ENCODE data around the gene CCDC50.

Gene CCDC50

DNA sequence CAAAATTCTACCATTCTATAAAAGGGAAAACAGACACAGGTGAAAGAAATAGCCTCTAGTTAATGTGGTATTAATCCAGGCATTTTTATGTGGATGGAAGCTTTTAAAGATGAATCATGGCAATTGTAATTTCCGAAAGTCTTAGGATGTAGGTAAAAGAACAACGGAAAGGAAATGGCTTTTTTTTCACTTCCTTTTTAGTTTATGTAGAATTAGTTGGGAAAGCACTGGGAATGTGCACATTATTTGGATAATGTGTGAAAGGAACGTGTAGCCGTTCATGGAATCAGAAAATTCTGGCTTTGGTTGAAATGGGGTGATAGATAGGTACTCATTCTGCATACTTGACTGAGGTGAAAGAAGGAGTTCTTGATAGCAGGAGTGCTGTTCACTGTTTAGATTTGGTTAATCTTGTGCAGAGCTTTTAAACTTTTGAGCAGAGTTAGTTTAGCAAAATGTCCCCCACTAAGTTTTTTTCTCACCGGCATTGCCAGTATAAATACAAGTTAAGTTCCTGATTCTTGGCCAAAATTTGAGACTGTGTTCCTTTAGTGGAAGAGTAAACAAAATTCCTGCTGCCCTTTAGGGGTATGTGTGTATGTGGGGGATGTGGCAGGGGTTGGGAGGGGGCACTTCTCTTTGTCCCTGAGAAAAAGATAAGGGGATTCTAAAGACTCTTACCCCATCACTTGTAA lies 21.3 kb downstream of the CCDC50 start:
- no peak for DNase-seq

DNA sequence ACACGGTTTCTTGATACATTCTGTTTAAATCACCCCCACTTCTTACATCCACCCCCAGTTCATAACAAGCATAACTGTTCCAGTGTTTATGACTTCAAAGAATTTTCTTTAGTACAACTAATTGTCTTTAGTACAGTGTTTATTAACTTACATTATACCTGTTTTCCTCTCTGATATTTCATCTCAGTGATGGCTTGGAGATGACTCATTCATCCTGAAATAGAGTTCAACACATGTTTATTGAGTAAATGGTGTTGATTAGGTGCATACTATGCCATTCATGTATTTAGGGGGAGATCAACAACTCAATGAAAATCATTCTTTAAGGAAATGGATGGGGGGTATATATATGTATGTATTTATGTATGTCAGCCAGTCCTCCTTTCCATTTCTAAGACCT lies 22.8 kb downstream of the CCDC50 start:
- DNase-seq = no peak

DNA sequence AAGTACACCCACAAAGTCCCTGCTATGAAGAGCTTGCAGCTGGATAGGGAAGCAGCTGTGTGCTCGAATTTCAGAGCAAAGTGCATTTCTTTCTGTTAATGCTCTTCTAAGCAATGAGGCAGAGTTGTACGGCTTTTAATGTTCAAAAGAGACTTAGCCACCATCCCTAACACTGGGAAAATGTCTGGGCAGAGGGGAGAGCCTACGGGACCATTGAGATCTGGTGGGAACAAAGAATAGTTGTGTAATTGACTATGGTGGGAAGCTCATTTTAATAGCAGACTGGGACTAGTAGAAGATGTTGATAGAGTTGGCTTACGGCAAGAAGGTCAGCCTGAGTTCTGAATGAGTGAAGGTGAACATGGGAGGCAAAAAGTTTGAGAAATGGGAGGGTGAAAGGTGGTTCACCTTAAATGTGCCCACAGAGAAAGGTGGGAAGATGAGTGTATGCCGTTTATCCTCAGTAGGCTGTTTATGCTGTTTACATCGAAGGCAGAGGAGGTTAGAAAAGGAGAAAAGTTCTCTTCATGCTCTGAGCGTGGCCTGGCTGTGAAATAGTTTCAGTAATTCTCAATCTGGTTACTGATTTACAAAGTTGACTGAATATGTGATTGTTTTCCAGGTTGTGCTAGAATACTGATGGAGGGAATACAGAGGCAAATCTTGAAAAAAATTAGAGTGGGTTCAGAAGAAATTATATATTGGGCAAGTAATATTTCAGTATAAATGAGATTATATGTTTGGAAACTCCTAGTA lies 24.0 kb downstream of the CCDC50 start:
- peak; percentile 29 for DNase-seq

DNA sequence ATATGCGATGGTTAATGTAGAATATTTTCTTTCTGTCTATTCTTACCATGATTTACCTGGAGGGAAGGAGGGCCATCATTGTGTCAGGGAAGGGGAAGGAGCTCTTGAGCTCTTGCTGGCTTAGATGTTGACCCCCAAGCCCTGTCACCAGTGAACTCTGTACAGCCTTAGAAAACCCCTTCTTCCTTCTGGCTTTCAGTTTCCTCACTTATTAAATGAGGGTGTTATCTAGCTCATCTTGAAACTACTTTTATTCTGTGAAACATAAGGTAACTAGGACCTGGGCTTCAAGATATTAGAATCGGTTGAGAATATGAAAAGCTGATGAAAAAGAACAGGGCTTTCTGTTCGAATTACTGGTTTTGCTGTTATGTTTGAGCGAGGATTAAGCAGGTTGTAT lies 26.2 kb downstream of the CCDC50 start:
- DNase-seq = no peak

DNA sequence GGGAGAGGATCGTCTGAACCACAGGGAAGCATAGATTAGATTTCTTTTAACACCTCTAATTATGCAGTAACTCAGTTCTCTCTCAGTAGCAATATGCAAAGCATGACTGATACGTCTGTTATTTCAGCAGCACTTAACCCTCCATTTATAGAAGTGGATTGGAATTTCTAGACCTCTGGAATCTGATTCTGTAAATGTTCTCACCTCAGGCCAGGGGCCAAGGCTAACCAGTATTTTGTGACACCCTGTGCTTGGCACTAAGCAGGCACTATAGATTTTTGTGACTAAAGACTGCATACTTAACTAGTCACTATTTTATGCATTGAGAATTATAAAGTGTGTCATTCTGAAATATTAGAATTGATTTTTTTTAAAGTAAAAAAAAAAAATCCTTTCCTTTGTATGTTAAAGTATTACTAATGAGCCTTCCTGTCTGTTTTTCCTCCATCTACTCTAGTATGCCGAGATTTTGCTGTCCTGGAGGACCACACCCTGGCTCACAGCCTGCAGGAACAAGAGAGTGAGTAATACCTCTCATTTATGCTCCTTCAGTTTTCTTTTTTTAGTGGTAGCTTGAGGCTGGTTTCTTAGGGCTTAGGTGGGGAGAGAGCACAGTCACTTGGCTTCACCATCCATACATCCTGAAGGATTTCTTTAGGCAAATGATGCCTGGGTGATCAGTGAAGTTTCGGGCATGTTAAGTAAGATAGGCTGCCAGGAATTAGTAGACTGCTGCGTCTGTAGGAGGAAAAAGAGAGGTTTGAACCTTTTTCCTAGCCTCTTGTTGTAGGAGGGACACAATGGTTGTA lies 27.6 kb downstream of the CCDC50 start:
- DNase-seq = no peak

DNA sequence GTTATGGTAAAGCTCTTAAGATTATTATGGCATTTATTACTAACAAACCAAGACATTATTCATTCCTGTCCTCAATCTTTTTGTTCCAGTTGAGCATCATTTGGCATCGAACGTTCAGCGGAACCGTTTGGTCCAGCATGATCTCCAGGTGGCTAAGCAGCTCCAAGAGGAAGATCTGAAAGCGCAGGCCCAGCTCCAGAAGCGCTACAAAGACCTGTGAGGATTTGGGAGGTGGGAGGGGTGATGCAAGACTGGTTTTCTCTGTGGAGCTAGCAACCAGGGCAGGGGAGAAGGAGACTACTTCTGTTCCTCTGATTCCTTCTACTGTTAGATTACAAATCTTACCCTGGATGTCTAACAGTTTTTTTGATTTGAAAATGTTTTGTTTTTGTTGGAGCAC lies 28.7 kb downstream of the CCDC50 start:
- no peak for DNase-seq

DNA sequence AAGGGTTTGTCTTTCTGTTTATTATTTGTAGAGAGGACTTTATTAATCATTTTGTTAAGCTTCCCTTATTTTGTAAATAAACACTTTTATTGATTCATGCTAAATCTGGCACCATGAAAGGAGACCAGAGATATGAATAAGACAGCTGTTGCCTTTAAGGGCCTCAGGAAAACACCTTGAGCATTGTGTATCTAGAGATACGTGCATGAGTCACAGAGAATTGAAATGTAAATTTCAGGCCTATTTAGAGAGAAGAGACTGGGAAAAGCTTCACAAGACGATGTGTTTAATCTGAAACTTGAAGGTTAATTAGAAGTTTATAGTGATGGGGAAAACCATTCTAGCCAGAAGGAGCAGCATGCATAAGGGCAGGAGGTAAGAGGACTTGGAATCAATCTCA lies 29.7 kb downstream of the CCDC50 start:
- no peak for DNase-seq

DNA sequence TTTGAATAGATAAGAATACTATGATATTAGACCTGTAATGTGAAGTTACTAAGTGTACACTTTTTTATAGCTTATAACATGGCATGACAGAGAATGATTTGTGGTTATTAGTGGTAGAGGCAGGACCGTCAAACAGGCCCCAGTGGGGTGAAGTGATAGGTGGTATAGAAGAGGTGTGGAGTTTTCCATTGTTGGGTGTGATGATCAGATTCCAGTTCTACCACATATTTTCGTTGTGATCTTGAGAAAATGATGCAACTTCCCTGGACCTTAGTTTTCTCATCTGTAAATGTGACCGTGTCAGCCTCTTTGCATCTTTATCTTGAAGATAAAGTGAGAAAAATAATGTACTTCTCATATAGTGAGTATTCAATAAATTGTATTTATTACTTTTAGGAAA lies 31.4 kb downstream of the CCDC50 start:
- no peak for DNase-seq

DNA sequence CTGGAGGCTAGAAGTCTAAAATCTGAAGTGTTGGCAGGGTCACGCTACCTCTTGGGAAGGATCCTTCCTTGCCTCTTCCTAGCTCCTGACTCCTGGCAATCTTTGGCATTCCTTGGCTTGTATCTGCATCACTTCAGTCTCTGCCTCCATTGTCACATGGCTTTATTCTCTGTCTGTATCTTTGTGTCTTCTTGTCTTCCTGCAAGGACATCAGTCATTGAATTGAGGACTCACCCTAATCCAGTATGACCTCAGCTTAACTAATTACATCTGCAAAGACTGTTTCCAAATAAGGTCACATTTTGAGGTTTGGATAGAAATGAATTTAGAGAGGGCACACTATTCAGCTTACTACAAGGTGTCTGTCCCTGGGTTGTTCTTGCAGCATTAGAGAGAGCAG lies 32.3 kb downstream of the CCDC50 start:
- DNase-seq = no peak

DNA sequence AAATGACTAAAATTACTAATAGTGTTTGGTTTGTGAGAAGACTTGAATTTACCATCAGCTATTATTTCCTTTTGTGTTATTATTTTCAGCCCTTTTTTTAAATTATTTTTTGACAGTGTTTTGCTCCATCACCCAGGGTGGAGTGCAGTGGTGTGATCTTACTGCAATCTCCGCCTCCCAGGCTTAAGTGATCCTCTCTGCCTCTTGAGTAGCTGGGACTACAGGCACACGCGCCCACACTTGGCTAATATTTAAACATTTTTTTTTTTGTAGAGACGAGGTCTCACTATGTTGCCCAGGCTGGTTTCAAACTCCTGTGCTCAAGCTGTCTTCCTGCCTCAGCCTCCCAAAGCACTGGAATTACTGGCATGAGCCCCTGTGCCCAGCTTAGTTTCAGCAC lies 32.8 kb downstream of the CCDC50 start:
- no peak for DNase-seq

DNA sequence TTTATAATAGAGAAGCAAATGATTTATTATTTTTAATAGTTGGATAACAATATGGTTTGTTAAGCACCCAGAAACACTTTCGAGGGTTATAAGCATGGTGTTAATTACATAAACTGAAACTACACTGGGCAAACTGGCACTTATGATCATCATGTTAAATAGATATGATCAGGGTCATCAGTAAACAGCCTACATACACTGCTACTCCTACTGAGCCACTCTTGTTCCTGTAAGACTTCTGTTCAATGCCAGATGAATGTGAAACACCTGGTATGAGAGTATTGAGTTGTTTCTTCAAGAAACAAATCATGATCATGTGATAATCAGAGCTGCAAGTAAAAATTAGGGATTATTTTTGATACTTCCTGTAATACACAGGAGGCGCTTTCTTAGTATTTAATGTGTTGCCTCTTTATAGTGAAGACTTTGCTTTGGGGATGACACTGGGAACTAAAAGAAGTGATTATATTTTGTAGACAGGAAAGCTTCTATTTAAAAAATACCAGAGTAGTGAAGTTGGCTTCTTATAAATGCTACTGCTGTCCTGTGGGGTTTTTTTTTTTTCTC lies 33.4 kb downstream of the CCDC50 start:
- DNase-seq = no peak

DNA sequence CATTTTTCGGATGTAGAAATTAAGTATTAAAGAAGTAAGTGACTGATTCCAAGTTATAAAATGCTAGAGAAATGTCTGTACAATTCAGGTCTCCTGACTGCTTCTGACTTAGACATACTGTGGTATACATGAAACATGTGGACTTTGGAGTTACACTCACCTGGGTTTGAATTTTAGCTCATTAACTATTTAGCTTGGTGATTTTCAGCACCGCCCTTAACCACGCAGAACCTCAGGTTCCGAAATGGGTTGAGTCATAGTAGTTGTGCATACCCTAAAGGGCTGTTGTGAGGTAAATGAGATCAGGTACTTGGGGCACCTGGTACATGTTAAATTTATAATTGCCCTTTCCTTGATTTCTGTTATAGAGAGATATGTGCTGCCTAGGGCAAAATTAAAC lies 34.0 kb downstream of the CCDC50 start:
- no peak for DNase-seq

DNA sequence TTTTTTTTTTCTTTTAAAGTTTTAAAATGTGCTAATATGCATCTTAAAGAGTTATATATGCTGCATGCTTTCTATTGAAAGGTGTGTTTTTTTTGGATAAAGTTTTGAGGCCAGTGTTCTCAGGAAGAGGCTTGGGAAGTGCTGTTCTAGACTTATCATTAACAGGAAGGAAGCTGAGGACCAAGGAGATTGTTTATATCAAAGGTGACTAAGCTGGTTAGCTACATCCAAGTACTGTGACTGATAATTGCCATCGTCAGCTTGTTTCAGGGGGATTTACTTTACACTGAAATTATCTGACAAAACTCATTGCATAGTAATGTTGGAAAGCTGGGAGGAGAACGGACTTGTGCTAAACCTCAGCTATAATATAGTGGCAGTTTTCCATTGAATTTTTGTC lies 37.5 kb downstream of the CCDC50 start:
- no peak for DNase-seq

DNA sequence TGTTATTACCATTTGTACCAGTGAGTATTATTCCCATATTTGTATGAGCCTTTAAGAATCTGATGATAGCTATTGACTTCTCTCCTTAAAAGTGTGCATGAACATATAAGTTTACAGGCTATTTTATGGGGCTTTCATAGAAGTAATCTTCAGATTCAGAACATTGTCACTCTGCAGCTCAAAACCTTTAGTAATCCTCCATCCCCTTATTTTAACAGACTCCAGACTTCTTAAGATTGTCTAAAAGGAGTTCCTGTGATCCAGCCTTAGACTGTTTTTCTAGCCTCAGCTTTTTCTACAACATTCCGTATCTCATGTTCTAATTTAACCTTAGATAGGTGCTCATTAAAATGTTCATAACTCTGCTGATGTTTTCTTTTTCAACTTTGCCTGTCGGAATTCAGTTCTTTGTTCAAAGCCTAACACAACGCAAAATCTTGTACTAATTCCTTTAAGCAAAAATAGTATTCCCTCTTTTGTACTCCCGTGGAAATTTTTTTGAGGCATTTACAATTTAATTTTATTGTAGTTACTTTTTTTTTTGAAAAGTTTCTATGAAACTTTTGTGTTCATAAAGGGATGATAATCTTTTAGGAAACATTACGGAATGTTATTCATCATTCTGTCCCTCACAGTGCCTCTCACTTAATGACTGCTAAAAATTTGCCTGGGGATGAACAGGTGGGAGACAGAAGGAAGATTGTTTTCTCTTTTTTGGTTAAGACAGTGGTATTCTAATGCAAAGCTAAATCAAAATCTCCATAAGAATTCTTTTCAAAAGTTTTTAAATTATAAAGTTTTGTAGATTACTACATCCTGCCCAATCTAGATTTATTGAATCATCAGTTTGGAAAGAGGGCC lies 39.8 kb downstream of the CCDC50 start:
- no peak for DNase-seq

DNA sequence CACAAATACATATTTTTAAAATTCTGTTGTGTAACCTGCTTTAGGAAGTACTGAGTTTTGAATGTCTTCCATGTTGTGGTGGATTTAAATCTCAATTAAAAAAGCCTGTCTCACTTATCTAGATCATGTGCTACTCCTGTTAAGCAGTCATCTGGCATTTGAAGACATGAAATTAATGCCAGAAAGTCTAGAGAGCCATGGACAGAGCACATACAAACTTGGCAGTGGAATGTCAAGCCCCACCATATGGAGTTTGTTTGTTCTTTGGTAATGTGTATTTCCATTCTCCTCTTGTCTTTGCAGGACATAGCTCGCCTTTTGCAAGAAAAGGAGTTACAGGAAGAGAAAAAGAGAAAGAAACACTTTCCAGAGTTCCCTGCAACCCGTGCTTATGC lies 40.4 kb downstream of the CCDC50 start:
- DNase-seq = no peak

DNA sequence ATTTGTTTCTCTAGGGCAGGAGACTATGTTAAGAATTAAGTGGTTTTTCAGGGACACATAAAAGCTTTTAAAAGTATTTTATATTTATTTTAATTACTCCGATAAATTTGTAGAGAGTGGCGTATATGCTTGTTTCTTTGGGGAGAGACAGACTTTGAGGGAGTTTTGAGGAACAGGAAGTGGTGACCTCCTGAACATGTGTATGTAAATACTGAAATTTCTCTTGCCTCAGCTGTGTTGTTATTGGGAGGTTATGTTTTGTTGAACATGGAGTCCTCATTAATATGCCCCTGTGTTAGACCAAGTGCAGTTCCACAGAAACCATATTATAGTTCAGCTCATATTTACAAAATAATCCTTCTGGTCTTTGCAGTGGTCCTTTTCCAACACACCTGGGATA lies 42.9 kb downstream of the CCDC50 start:
- DNase-seq = no peak

DNA sequence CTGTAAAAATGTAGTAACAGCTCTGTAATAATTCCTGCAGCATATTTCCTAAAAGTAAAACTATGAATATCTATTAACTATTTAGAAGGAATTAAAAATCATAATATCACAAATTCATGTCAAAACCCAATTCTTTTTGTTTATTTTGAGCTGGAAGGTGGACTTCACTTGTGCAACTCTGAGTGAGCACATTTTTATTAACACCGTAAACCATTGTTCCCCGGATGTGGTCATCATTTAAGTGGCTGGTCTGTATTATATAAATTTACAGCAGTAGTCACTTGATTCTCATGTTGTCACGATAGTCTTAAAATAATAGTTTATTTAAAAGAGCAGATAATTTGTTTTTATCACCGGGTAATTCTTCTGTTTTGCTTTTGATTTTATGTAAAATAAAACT lies 44.1 kb downstream of the CCDC50 start:
- DNase-seq = no peak

DNA sequence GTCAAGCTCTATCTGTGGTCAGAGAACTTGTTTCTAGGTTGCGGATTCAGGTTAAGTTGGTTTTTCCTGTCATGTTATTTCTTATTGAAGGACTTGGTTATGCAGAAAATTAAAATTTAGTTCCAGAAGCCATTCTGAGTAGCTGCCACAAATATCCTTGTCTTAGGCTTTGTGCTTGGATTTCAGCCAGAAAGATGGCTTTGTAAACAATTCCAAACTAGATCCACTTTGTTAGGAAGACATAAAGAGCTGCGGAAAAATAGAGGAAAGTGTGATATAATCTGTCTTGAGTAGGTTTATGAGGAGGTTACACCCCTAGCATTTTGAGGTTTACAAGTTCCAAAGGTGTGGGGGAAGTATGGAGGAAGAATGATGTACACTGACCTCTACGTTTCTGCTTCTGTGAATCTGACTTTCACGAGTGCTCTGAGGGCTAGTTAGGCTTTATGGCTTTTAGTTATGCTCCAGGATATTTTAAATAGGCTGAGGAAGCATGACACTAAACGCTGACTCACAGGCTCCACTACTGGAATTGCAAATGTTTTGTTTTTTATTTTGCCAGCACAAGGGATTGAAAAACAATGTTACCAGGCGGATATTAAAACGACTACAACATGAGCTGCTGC lies 47.4 kb downstream of the CCDC50 start:
- no peak for DNase-seq

DNA sequence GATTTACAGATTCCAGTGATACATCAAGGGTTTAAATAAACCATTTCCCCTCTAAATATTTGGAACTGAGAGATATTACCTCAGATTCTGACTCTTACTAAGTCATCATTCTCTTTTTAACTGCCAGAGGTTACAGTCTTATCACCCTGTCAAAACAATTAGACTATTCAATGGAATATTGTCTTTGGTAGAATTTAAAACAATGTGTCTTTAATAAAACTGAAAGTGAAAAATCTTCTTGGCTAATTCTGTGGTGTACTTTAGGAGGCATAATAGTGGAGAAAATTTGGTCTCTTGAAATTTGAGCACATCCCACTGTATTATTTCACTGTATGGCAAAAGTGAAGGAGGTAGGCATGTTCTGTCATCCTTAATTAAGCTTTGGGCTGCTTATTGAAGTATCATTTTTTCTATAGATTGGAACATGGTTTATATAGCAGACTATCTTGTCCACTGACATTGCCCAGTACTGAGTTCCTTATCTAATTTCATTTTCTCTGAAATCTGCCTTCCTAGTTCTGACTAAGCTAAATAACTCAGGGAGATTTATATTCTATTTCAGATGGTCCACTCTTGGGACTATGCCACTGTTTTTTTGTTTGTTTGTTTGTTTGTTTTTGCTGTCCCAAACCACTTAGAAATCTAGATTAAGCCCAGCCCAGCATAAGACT lies 49.1 kb downstream of the CCDC50 start:
- DNase-seq = no peak

DNA sequence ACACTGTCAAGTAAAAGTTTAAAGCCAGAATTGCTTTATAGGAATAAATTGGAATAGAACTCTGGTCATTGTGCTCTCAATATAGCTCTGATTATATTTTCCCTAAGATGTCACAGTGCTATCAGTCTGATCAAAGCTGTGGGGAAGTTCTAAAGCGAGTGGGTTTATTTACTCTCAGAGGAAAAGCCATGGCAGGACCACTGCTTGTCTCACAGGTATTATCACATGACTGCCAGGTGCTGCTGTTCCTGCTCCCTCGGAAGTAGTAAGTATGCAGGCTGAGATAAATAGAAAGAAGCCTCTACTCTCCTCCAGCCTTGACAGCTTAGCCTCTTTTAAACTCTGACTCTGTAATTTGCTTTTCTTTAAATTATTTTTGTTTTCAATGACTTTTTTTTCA lies 50.3 kb downstream of the CCDC50 start:
- DNase-seq = peak; percentile 18

DNA sequence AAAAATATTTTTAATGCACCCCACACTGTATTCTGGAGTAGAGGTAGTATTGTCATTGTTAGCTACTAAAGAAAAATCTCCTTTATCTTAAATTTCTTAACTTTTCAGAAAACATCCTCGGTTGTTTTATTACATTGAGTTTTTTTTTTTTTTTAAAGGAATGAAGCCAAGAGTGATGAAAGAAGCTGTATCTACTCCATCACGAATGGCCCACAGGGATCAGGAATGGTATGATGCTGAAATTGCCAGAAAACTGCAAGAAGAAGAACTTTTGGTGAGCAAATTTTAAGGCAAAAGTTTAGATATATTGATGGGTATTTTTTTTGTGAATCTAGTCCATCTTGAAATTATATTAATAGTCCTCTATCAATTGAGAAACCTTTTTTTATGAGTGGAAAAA lies 50.8 kb downstream of the CCDC50 start:
- no peak for DNase-seq

DNA sequence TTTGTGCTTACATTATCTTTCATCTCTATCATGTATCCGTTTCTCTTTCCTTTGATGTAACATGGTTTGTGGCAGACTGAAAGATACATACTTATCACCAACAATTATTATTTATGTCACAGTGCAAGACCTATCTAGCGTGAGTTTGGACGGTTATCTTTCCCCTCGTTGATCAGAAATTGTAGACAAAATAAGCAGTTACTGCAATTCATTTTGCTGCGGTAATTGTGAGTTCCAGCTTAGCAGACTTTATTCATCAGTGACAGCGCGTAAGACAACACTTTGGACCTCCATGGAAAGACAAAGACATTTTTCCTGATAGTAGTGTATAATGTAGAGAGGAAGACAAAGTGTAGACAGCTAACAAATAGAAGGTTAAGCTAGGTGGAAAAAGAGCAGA lies 52.1 kb downstream of the CCDC50 start:
- DNase-seq = no peak
